ENCODE measurements around the gene HOXA5.

Gene HOXA5

GRCh38 chr7:27115221-27116026 is 28.1 kb downstream of the HOXA5 start:
- peaks cover 0 to 16% of the 10 kb centered on the region in 2 experiments; a peak in 1 of 3 replicates for H3K36me3 ChIP-seq (ENCODE audit: control insufficient read depth in 2 of 2, insufficient read depth in 1 of 2, low read length in 2 of 2)
- peaks cover 27% of the 10 kb centered on the region for H3K4me1 ChIP-seq (ENCODE audit: control insufficient read depth, insufficient read depth, low read length)
- peak overlapping the region; percentile 70 for H3K4me3 ChIP-seq (ENCODE audit: low read depth, low read length)
- CTCF ChIA-PET: interaction anchor here (0.6 to 2.6 kb wide), 10 partner anchors 13 to 260 kb away, joined by 3 to 14 read pairs (median 4); partner anchors contain the start of gene HOXA5
- POLR2A ChIA-PET: interaction anchor here (0.7 to 3.6 kb wide), 13 partner anchors 13 to 424 kb away, joined by 3 to 32 read pairs (median 3); partner anchors contain the start of genes HOXA1, HOXA3, HOXA4 and HOXA5
- no peaks in the 10 kb centered on the region for H3K9me3 ChIP-seq (ENCODE audit: control insufficient read depth, insufficient read depth, low read depth, low read length)
- H3K27ac ChIP-seq (ENCODE audit: extremely low read depth, low read depth, low read length): peak overlapping the region; percentile 99
- TF ChIP-seq ZNF391 (tag by site-specific recombination; IDR thresholded peaks at IDR 0.05; ENCODE audit: borderline replicate concordance, low read depth) (no peak), ZNF600 (tag by site-specific recombination; IDR thresholded peaks at IDR 0.05) (peak; percentile 60; the same call in 1 of the 2 replicates), PRDM4 (tag by site-specific recombination; IDR thresholded peaks at IDR 0.05) (peak; percentile 92), ZIC2 (tag by site-specific recombination; IDR thresholded peaks at IDR 0.05) (peak; percentile 33; the same call in 1 of the 2 replicates), PBX3 (CRISPR knock-in tag; IDR thresholded peaks at IDR 0.05) (no peak), ZNF843 (tag by site-specific recombination; IDR thresholded peaks at IDR 0.05) (peak; percentile 96), ATF2 (tag by site-specific recombination; IDR thresholded peaks at IDR 0.05; ENCODE audit: low read depth) (no peak), ZNF658 (tag by site-specific recombination; IDR thresholded peaks at IDR 0.05) (no peak), ZNF777 (tag by site-specific recombination; IDR thresholded peaks at IDR 0.05; ENCODE audit: borderline replicate concordance) (no peak), KLF7 (tag by site-specific recombination; IDR thresholded peaks at IDR 0.05; ENCODE audit: borderline replicate concordance) (peak; percentile 51; the same call in 1 of the 2 replicates), ZNF324 (tag by site-specific recombination; IDR thresholded peaks at IDR 0.05) (no peak), ZNF776 (tag by site-specific recombination; IDR thresholded peaks at IDR 0.05; ENCODE audit: borderline replicate concordance) (no peak), KLF8 (tag by site-specific recombination; IDR thresholded peaks at IDR 0.05) (no peak), ZNF623 (tag by site-specific recombination; IDR thresholded peaks at IDR 0.05) (no peak), ZEB2 (tag by site-specific recombination; IDR thresholded peaks at IDR 0.05) (peak; percentile 80), MZF1 (tag by site-specific recombination; IDR thresholded peaks at IDR 0.05; ENCODE audit: borderline replicate concordance) (peak; percentile 56; the same call in 1 of the 2 replicates)
- TF ChIP-seq, protein P1, sequence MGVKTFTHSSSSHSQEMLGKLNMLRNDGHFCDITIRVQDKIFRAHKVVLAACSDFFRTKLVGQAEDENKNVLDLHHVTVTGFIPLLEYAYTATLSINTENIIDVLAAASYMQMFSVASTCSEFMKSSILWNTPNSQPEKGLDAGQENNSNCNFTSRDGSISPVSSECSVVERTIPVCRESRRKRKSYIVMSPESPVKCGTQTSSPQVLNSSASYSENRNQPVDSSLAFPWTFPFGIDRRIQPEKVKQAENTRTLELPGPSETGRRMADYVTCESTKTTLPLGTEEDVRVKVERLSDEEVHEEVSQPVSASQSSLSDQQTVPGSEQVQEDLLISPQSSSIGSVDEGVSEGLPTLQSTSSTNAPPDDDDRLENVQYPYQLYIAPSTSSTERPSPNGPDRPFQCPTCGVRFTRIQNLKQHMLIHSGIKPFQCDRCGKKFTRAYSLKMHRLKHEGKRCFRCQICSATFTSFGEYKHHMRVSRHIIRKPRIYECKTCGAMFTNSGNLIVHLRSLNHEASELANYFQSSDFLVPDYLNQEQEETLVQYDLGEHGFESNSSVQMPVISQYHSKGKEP (tag by site-specific recombination; IDR thresholded peaks at IDR 0.05): peak; percentile 75; the same call in 1 of the 2 replicates
- TF ChIP-seq, protein P2, sequence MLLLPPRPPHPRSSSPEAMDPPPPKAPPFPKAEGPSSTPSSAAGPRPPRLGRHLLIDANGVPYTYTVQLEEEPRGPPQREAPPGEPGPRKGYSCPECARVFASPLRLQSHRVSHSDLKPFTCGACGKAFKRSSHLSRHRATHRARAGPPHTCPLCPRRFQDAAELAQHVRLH (tag by site-specific recombination; IDR thresholded peaks at IDR 0.05): peak; percentile 72; the same call in 1 of the 2 replicates
- TF ChIP-seq, protein P3, sequence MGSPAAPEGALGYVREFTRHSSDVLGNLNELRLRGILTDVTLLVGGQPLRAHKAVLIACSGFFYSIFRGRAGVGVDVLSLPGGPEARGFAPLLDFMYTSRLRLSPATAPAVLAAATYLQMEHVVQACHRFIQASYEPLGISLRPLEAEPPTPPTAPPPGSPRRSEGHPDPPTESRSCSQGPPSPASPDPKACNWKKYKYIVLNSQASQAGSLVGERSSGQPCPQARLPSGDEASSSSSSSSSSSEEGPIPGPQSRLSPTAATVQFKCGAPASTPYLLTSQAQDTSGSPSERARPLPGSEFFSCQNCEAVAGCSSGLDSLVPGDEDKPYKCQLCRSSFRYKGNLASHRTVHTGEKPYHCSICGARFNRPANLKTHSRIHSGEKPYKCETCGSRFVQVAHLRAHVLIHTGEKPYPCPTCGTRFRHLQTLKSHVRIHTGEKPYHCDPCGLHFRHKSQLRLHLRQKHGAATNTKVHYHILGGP (tag by site-specific recombination; IDR thresholded peaks at IDR 0.05): no peak
- TF ChIP-seq, protein P4, sequence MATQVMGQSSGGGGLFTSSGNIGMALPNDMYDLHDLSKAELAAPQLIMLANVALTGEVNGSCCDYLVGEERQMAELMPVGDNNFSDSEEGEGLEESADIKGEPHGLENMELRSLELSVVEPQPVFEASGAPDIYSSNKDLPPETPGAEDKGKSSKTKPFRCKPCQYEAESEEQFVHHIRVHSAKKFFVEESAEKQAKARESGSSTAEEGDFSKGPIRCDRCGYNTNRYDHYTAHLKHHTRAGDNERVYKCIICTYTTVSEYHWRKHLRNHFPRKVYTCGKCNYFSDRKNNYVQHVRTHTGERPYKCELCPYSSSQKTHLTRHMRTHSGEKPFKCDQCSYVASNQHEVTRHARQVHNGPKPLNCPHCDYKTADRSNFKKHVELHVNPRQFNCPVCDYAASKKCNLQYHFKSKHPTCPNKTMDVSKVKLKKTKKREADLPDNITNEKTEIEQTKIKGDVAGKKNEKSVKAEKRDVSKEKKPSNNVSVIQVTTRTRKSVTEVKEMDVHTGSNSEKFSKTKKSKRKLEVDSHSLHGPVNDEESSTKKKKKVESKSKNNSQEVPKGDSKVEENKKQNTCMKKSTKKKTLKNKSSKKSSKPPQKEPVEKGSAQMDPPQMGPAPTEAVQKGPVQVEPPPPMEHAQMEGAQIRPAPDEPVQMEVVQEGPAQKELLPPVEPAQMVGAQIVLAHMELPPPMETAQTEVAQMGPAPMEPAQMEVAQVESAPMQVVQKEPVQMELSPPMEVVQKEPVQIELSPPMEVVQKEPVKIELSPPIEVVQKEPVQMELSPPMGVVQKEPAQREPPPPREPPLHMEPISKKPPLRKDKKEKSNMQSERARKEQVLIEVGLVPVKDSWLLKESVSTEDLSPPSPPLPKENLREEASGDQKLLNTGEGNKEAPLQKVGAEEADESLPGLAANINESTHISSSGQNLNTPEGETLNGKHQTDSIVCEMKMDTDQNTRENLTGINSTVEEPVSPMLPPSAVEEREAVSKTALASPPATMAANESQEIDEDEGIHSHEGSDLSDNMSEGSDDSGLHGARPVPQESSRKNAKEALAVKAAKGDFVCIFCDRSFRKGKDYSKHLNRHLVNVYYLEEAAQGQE (tag by site-specific recombination; IDR thresholded peaks at IDR 0.05): peak; percentile 52; the same call in 1 of the 2 replicates
